Loucy (cell line): ENCODE data around the gene USH1C.

ENCODE experiments used
- H2AFZ ChIP-seq: fragments of 200-600 bp; sonication (generic); 2 replicates; pipeline ENCODE4 v1.6.0; 2016; ENCODE audit warnings: antibody characterized with exemption, mild to moderate bottlenecking, low read length, moderate library complexity
- H3F3A ChIP-seq: fragments of 200-600 bp; 2 replicates; pipeline ENCODE4 v1.6.0; 2016; ENCODE audit warnings: antibody characterized with exemption, low read depth, mild to moderate bottlenecking
- H3K27me3 ChIP-seq: fragments of 200-600 bp; sonication (generic); 2 replicates; pipeline ENCODE4 v1.6.1; 2014; ENCODE audit warnings: low read length, mild to moderate bottlenecking; ENCODE audit not compliant: insufficient read depth, poor library complexity, severe bottlenecking
- H3K36me3 ChIP-seq: fragments of 200-600 bp; sonication (generic); 2 replicates; pipeline ENCODE4 v1.6.1; 2016; ENCODE audit warnings: low read length; ENCODE audit not compliant: insufficient read depth
- H3K4me1 ChIP-seq: fragments of 200-600 bp; sonication (generic); 2 replicates; pipeline ENCODE4 v1.5.1; 2014; ENCODE audit warnings: low read length, mild to moderate bottlenecking; ENCODE audit not compliant: insufficient read depth, poor library complexity, severe bottlenecking
- H3K4me2 ChIP-seq: fragments of 200-600 bp; sonication (generic); 2 replicates; pipeline ENCODE4 v1.6.0; 2014; ENCODE audit warnings: antibody characterized with exemption, low read length, low read depth, mild to moderate bottlenecking; ENCODE audit not compliant: poor library complexity, severe bottlenecking
- H3K4me3 ChIP-seq: fragments of 200-600 bp; sonication (generic); 2 replicates; pipeline ENCODE4 v1.5.1; 2014; ENCODE audit warnings: low read length, mild to moderate bottlenecking, mixed read lengths; ENCODE audit not compliant: poor library complexity, severe bottlenecking
- H3K79me2 ChIP-seq: fragments of 200-600 bp; sonication (generic); 2 replicates; pipeline ENCODE4 v1.6.1; 2014; ENCODE audit warnings: low read length; ENCODE audit not compliant: insufficient read depth
- H3K9ac ChIP-seq: fragments of 200-600 bp; sonication (generic); 2 replicates; pipeline ENCODE4 v1.6.0; 2014; ENCODE audit warnings: mild to moderate bottlenecking, low read depth, low read length, moderate library complexity; ENCODE audit not compliant: poor library complexity, severe bottlenecking
- H3K9me2 ChIP-seq: fragments of 200-600 bp; sonication (generic); replicated peaks from 2 replicates; pipeline ENCODE4 v1.6.1; 2016; ENCODE audit warnings: low read depth, low read length, mixed read lengths
- H3K9me3 ChIP-seq: fragments of 200-600 bp; sonication (generic); 2 replicates; pipeline ENCODE4 v1.6.1; 2014; ENCODE audit warnings: mild to moderate bottlenecking, antibody characterized with exemption, low read length, low read depth; ENCODE audit not compliant: insufficient read depth
- H4K20me1 ChIP-seq: fragments of 200-600 bp; sonication (generic); 2 replicates; pipeline ENCODE4 v1.6.0; 2014; ENCODE audit warnings: antibody characterized with exemption, low read length, mild to moderate bottlenecking; ENCODE audit not compliant: insufficient read depth, poor library complexity, severe bottlenecking
- EZH2phosphoT487 ChIP-seq: fragments of 200-600 bp; IDR thresholded peaks from 2 replicates; pipeline ENCODE4 v1.6.1; 2018; ENCODE audit warnings: antibody characterized with exemption, mild to moderate bottlenecking, moderate library complexity, borderline replicate concordance
- TF ChIP-seq, protein P1 (sequence below): fragments of 200-600 bp; sonication (generic); conservative IDR thresholded peaks from 2 replicates; pipeline ENCODE4 v1.5.1; 2014; ENCODE audit warnings: mild to moderate bottlenecking, antibody characterized with exemption, low read length

USH1C gene

DNA sequence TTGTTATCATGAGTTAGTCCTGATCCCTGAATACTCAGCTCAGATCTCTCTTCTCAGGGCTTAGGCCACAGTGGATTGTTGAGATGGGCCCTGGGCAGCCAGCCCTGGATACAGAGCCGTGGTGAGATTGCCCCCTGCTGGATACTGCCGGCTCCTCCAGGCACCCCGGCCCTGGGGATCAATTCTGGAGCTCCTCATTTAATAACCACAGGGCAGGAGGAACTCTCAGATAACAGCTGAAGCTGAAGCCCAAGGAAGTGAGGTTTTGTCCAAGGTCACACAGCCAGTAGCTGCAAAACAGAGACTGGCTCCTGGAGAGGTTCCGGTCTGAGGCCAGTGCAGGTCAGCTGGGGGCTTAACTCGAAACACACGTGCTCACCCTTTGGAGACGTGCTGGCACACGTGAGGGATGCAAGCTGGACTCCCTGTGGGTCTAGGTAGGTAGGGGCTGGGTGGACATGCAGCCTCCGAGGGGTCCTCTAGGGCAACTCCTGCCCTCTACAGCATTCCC lies 16.0 kb downstream of the USH1C start:
- no peak for TF ChIP-seq EZH2phosphoT487
- TF ChIP-seq, protein P1, sequence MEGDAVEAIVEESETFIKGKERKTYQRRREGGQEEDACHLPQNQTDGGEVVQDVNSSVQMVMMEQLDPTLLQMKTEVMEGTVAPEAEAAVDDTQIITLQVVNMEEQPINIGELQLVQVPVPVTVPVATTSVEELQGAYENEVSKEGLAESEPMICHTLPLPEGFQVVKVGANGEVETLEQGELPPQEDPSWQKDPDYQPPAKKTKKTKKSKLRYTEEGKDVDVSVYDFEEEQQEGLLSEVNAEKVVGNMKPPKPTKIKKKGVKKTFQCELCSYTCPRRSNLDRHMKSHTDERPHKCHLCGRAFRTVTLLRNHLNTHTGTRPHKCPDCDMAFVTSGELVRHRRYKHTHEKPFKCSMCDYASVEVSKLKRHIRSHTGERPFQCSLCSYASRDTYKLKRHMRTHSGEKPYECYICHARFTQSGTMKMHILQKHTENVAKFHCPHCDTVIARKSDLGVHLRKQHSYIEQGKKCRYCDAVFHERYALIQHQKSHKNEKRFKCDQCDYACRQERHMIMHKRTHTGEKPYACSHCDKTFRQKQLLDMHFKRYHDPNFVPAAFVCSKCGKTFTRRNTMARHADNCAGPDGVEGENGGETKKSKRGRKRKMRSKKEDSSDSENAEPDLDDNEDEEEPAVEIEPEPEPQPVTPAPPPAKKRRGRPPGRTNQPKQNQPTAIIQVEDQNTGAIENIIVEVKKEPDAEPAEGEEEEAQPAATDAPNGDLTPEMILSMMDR, result peak; percentile 91
- H3K36me3 ChIP-seq, result no peaks in the 10 kb centered on the region
- H4K20me1 ChIP-seq, result no peaks in the 10 kb centered on the region
- H3K79me2 ChIP-seq, result no peaks in the 10 kb centered on the region
- no peaks in the 10 kb centered on the region for H3K4me1 ChIP-seq
- H2AFZ ChIP-seq, result no peak overlapping the region
- no peak overlapping the region for H3K9ac ChIP-seq
- H3F3A ChIP-seq, result no peaks in the 10 kb centered on the region
- H3K27me3 ChIP-seq, result no peaks in the 10 kb centered on the region
- H3K9me3 ChIP-seq, result no peaks in the 10 kb centered on the region
- no peak overlapping the region for H3K4me3 ChIP-seq
- no peak overlapping the region for H3K4me2 ChIP-seq
- H3K9me2 ChIP-seq, result no peaks in the 10 kb centered on the region

DNA sequence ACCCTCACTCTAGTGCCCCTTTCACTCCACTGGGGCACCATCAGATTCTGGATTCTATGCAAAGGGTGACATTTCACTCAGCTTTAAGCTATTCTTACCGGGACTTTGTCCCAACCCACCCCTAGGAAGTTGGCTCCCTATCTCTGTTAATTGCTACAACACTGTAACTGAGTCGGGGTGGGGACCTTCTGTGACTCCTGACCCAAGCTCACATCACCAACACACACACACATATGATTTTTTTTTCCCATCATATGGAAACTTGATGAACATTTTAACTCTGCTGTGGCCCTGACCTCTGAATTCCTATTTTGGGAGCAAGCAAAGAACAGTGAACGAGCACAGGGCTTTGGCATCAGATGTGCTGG lies 16.6 kb downstream of the USH1C start:
- Histone ChIP-seq H3K27me3 (no peaks in the 10 kb centered on the region), H3K9me2 (no peaks in the 10 kb centered on the region)
- TF ChIP-seq, protein P1, result no peak
- no peak for TF ChIP-seq EZH2phosphoT487

DNA sequence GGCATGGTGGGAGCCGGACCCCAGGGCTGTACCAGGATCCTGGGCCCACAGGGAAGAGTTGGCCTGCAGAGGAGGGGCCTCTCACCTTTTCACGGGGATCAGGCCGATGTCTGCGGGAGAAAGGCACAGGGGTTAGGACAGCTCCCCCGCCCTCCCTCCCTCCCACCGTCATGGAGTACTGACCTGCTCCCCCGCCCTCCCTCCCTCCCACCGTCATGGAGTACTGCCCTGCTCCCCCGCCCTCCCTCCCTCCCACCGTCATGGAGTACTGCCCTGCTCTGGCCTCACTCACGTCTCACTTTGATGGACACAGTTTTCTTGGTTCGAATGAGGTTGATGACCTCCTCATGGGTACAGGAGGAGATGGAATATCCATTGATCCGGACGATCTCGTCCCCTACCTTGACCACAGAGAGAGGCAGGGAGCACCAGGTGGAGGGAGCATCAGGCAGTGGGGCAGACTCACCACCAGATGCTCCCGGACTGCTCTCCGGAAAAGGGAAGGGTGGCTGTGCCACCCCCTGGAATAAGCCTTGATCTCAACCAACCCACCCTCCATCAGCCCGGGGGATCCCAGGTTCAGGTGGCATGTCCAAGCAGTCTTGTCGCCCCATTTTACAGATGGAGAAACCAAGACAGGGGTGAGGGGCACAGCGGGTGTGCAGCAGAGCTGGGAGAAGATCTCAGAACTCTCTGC lies 17.1 kb downstream of the USH1C start:
- H3F3A ChIP-seq, result no peaks in the 10 kb centered on the region
- no peaks in the 10 kb centered on the region for H3K9me3 ChIP-seq
- H3K27me3 ChIP-seq, result no peaks in the 10 kb centered on the region
- no peaks in the 10 kb centered on the region for H3K9me2 ChIP-seq
- no peak overlapping the region for H3K4me3 ChIP-seq
- TF ChIP-seq EZH2phosphoT487, result no peak
- TF ChIP-seq, protein P1, result no peak
- no peaks in the 10 kb centered on the region for H3K4me1 ChIP-seq
- H3K79me2 ChIP-seq, result no peaks in the 10 kb centered on the region
- H3K36me3 ChIP-seq, result no peaks in the 10 kb centered on the region
- H3K9ac ChIP-seq, result no peak overlapping the region
- no peaks in the 10 kb centered on the region for H4K20me1 ChIP-seq
- H3K4me2 ChIP-seq, result no peak overlapping the region
- H2AFZ ChIP-seq, result no peak overlapping the region

More for the DNA sequence above, 16.6 kb downstream of the USH1C start:
- Histone ChIP-seq H3K4me2 (no peak overlapping the region), H3K36me3 (no peaks in the 10 kb centered on the region), H4K20me1 (no peaks in the 10 kb centered on the region), H3K9ac (no peak overlapping the region), H2AFZ (no peak overlapping the region), H3K9me3 (no peaks in the 10 kb centered on the region), H3F3A (no peaks in the 10 kb centered on the region), H3K4me3 (no peak overlapping the region), H3K79me2 (no peaks in the 10 kb centered on the region), H3K4me1 (no peaks in the 10 kb centered on the region)
